A549 (cell line): ENCODE results near the gene BAAT. TPM values are rescaled to one million over a fixed set of nuclear protein-coding genes. Genes with fewer than 3 reads are reported as not detected.

Experiments
- ATAC-seq, 2 experiments: fragments of 200-7000 bp in 1 of 2; fragments of >200 bp in 1 of 2; cut with Nextera tagmentation in 1 of 2; cut with Tn5 transposase in 1 of 2; 3 replicates each; pipeline versions ENCODE4 v1.8.0 to v1.9.1; 2018 to 2020; ENCODE audit warnings: mild to moderate bottlenecking in 1 of 2, moderate library complexity in 1 of 2
- CTCF ChIA-PET: fragments of 300-600 bp; sonication (Branson Sonifier 250); formaldehyde crosslinking; extraction: SDS; loops from one replicate; lab custom pipeline; 2021; ENCODE audit warnings: antibody characterized with exemption, inconsistent platforms; lab: Yijun Ruan, JAX
- POLR2A ChIA-PET: fragments of 350-600 bp; formaldehyde crosslinking; extraction: SDS; loops from one replicate; lab custom pipeline; 2021; ENCODE audit warnings: antibody characterized with exemption, inconsistent platforms; lab: Yijun Ruan, JAX
- DNase-seq, 2 experiments: peaks; one replicate each; pipeline versions ENCODE4 v3.0.0 to v3.0.0-alpha.2; 2011 to 2016; ENCODE audit warnings: low read depth in 1 of 2, low spot score in 1 of 2
- FAIRE-seq: peaks from 2 replicates; lab custom pipeline; 2011; peaks lifted over from hg19 to GRCh38; lab: Jason Lieb, UNC
- H3K27ac ChIP-seq, 2 experiments: fragments of >200 bp; sonication (Bioruptor Twin); formaldehyde crosslinking; 3 replicates each; pipeline ENCODE4 v1.5.1; 2016 to 2017
- H3K4me1 ChIP-seq: fragments of >200 bp; sonication (Bioruptor Twin); formaldehyde crosslinking; 3 replicates; pipeline ENCODE4 v1.6.1; 2016
- H3K4me2 ChIP-seq: fragments of >200 bp; sonication (Bioruptor Twin); formaldehyde crosslinking; 3 replicates; pipeline ENCODE4 v1.6.1; 2016
- H3K4me3 ChIP-seq: fragments of >200 bp; sonication (Bioruptor Twin); formaldehyde crosslinking; 3 replicates; pipeline ENCODE4 v1.5.1; 2016
- H3K9me3 ChIP-seq: fragments of >200 bp; sonication (Bioruptor Twin); formaldehyde crosslinking; 3 replicates; pipeline ENCODE4 v1.6.1; 2016
- CBX8 ChIP-seq: fragments of 200-600 bp; sonication (generic); IDR thresholded peaks from 2 replicates; pipeline ENCODE4 v1.6.1; 2016
- CEBPB ChIP-seq, 2 experiments: fragments of >200 bp in 1 of 2; sonication (Bioruptor Twin) in 1 of 2; formaldehyde crosslinking in 1 of 2; IDR thresholded peaks; 2 replicates each; pipeline ENCODE4 v1.6.1; 2012 to 2016
- ZC3H11A ChIP-seq: fragments of 450-650 bp; IDR thresholded peaks from 2 replicates; pipeline ENCODE4 v1.6.1; 2014; ENCODE audit warnings: antibody characterized with exemption, mild to moderate bottlenecking
- WGBS: methylation state at CpG from one replicate; pipeline ENCODE4 v1.1.6; 2017; ENCODE audit errors: missing lambda C conversion rate; 5-methylcytosine and 5-hydroxymethylcytosine counted together
- polyA plus RNA-seq, 4 experiments: library from polyadenylated mRNA; depleted of rRNA in 3 of 4; stranded (reverse); fragments of >200 nt; fragmentation: RNase III in 1 of 4; extraction: RNeasy Plus Mini Kit Qiagen cat#74134 plus additional on column Dnase treatment in 1 of 4; gene quantifications; 2 replicates in 3 of 4; 3 replicates in 1 of 4; pipeline ENCODE4 v1.2.3, GENCODE V29; 2011 to 2017
- small RNA-seq, 6 experiments: library from RNA; depleted of rRNA; stranded (forward); fragments of <200 nt; gene quantifications; one replicate each; pipeline ENCODE3, GENCODE V24; 2012

Gene BAAT
- polyA plus RNA-seq, 2 of the 4 experiments (the other 2 are of a cell fraction): 9.1 to 13.6 TPM

DNA sequence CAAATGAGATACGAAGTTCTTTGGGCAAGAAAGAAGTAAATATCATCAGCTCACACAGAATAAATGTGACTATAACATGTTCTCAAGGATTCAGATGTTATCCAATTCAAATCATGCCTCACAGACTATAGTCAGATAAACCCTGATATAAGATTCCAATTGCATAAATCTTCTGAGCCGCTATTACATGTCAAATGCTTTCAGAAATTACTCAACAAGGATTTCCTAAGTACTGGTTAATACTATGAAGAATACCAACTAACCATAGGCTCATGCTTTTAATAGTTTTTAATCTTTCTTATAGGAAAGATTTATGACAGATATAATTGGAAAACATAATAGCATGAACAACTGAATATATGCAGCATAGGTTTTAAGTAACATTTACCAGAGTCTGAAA is 73.6 kb downstream of the BAAT start:
- Histone ChIP-seq H3K4me3 (no peak overlapping the region), H3K9me3 (no peaks in the 10 kb centered on the region), H3K4me2 (no peak overlapping the region), H3K4me1 (peaks cover 33% of the 10 kb centered on the region), H3K27ac (no peak overlapping the region)
- ChIA-PET POLR2A (interaction anchor here (0.9 to 1.0 kb wide), 5 partner anchors 54 to 712 kb away, joined by 3 to 4 read pairs (median 3); partner anchors contain the start of genes MRPL50 and ZNF189), CTCF (interaction anchor here (0.8 to 3.9 kb wide), 43 partner anchors 8 to 839 kb away, joined by 3 to 62 read pairs (median 5); partner anchors contain the start of genes MRPL50, PLPPR1, TMEFF1 and ZNF189)
- ATAC-seq (no peak), DNase-seq (no peak), FAIRE-seq (no peak)
- TF ChIP-seq ZC3H11A (no peak), CEBPB (IDR thresholded peaks at IDR 0.05) (no peak), CBX8 (no peak)
- 0% methylated on average over 2 of the region's 2 CpGs for WGBS

Small RNA genes lying within 50 kb of the gene (small RNA-seq; reads per million reads assigned to genes)
- 0 reads per million in 6 experiments for gene RF00322

Other genes starting within 250 kb of the BAAT start
- 37.6 and 42.5 TPM in 2 replicates for gene MRPL50, start 13.6 kb upstream of the BAAT start, polyA plus RNA-seq (2011; rRNA removed)
- 23.7 to 24.7 TPM (median 23.9 TPM) in 3 replicates for gene MRPL50, start 13.6 kb upstream of the BAAT start, polyA plus RNA-seq (2017; fragmentation: RNase III; extraction: RNeasy Plus Mini Kit Qiagen cat#74134 plus additional on column Dnase treatment)
- gene ZNF189, start 13.8 kb upstream of the BAAT start, polyA plus RNA-seq (2011; rRNA removed): 13.9 and 14.0 TPM in 2 replicates
- gene ZNF189, start 13.8 kb upstream of the BAAT start, polyA plus RNA-seq (2017; fragmentation: RNase III; extraction: RNeasy Plus Mini Kit Qiagen cat#74134 plus additional on column Dnase treatment): 8.3 to 9.6 TPM (median 8.8 TPM) in 3 replicates
- gene ALDOB, start 50.8 kb upstream of the BAAT start, polyA plus RNA-seq (2011; rRNA removed): 0.07 TPM in 1 of 2 replicates, not detected in the other
- gene ALDOB, start 50.8 kb upstream of the BAAT start, polyA plus RNA-seq (2017; fragmentation: RNase III; extraction: RNeasy Plus Mini Kit Qiagen cat#74134 plus additional on column Dnase treatment): not detected in 3 replicates
- gene RNF20, start 148.8 kb upstream of the BAAT start, polyA plus RNA-seq (2011; rRNA removed): 54.4 and 56.9 TPM in 2 replicates
- 31.8 to 32.4 TPM (median 32.3 TPM) in 3 replicates for gene RNF20, start 148.8 kb upstream of the BAAT start, polyA plus RNA-seq (2017; fragmentation: RNase III; extraction: RNeasy Plus Mini Kit Qiagen cat#74134 plus additional on column Dnase treatment)
- gene PPP3R2, start 210.0 kb upstream of the BAAT start, polyA plus RNA-seq (2011; rRNA removed): not detected in 2 replicates
- not detected in 3 replicates for gene PPP3R2, start 210.0 kb upstream of the BAAT start, polyA plus RNA-seq (2017; fragmentation: RNase III; extraction: RNeasy Plus Mini Kit Qiagen cat#74134 plus additional on column Dnase treatment)